HL-60 (cell line): Measurements from ENCODE around the gene HLX.

Source experiments
- POLR2AphosphoS5 ChIP-seq: IDR thresholded peaks from 2 replicates; pipeline ENCODE4 v1.6.1; 2012; ENCODE audit warnings: low read depth
- TF ChIP-seq, protein P1 (sequence below): IDR thresholded peaks from one replicate; pipeline ENCODE4 v1.5.1; 2011; ENCODE audit warnings: low read length, control low read depth, inconsistent platforms; ENCODE audit not compliant: insufficient read depth

DNA sequence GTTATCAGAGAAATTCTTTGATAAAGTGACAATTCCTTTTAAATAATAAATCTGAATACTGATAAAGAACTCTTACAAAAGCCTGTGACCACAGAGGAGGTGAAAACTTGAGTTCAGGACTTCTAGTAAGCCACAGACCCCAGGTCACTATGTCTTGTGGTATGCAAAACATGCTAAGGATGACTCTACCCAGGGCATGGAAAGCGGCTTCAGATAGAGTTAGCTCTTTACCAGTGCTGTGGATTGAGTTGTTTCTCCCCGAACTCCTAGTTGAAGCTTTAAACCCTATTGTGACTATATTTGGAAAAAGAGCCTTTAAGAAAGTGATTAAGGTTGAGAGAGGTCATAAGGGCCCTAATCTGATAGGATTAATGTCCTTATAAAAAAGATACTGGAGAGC, 42.3 kb downstream of the HLX start:
- TF ChIP-seq, protein P1, sequence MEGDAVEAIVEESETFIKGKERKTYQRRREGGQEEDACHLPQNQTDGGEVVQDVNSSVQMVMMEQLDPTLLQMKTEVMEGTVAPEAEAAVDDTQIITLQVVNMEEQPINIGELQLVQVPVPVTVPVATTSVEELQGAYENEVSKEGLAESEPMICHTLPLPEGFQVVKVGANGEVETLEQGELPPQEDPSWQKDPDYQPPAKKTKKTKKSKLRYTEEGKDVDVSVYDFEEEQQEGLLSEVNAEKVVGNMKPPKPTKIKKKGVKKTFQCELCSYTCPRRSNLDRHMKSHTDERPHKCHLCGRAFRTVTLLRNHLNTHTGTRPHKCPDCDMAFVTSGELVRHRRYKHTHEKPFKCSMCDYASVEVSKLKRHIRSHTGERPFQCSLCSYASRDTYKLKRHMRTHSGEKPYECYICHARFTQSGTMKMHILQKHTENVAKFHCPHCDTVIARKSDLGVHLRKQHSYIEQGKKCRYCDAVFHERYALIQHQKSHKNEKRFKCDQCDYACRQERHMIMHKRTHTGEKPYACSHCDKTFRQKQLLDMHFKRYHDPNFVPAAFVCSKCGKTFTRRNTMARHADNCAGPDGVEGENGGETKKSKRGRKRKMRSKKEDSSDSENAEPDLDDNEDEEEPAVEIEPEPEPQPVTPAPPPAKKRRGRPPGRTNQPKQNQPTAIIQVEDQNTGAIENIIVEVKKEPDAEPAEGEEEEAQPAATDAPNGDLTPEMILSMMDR = no peak
- no peak for TF ChIP-seq POLR2AphosphoS5
